Epithelial cell of prostate (primary cell): Measurements from ENCODE around the gene DSCAML1.

Experiments used
- DNase-seq: peaks from one replicate; pipeline ENCODE4 v3.0.0-alpha.2; 2011; ENCODE audit warnings: low read depth, low spot score
- H3K27ac ChIP-seq: fragments of 450-650 bp; 2 replicates; pipeline ENCODE4 v1.5.1; 2017; ENCODE audit warnings: mild to moderate bottlenecking

The DSCAML1 gene

DNA sequence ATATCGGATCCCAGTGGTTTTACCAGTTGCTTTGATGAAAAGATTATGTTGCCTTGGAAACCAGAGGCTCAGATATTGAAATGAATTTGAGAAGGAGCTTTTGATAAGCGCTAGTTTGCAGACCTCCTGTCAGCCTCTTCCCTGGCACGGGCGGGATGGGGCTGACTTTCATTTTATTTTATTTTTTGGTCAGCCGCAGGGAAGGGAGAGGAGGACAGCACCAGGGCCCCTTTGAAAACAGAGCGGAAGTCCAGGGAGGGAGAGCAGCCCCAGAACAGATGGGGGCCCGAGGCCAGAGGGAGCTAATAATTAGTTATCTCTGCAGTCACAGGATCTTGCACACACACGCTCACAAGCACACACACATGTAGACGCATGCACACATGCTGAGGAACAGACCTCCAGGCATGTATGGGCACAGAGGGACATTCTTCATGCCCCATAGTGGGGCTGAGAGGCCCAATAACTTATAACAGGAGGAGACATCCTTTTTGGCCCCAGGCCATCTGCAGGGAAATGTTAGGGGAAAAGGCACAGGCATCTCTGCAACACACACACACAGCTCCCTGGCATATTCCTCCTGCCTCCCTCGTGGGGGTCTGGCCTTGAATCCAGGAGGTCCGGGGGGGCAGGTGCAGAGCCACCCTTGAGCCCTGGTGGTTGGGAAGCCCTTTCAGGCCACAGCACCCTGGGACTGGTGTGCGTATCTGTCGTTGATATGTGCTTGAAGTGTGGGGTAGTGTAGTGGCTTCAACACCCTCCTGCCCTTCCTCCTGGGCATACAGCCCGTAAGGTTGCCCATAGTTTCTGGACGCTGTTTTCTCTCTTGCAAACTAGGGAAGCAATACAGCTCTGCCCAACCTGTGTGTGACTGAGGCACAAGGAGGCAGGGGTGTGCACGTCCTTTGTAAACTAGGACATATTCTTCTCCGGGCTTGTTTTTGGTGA is 352.0 kb downstream of the DSCAML1 start:
- no peak for DNase-seq
- H3K27ac ChIP-seq, result no peak overlapping the region

DNA sequence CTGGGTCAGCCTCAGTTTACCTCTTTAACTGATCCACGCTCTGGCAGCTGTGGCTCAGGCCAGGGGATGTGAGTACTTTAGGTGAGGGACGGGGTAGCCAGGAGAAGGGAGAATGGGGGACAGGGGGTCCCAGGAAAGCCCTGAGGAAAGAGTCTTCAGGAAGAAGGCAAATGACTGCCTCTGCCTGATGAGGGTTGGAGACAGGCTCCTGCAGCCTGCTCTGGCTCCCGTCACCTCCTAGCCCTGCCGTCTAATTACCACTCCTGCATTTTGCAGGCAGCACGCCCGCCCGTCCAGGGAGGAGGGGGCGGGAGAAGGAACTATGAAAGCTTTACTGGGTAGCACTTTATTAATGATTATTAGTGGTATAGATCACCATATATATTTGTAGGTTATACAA is 352.8 kb downstream of the DSCAML1 start:
- no peak overlapping the region for H3K27ac ChIP-seq
- no peak for DNase-seq

DNA sequence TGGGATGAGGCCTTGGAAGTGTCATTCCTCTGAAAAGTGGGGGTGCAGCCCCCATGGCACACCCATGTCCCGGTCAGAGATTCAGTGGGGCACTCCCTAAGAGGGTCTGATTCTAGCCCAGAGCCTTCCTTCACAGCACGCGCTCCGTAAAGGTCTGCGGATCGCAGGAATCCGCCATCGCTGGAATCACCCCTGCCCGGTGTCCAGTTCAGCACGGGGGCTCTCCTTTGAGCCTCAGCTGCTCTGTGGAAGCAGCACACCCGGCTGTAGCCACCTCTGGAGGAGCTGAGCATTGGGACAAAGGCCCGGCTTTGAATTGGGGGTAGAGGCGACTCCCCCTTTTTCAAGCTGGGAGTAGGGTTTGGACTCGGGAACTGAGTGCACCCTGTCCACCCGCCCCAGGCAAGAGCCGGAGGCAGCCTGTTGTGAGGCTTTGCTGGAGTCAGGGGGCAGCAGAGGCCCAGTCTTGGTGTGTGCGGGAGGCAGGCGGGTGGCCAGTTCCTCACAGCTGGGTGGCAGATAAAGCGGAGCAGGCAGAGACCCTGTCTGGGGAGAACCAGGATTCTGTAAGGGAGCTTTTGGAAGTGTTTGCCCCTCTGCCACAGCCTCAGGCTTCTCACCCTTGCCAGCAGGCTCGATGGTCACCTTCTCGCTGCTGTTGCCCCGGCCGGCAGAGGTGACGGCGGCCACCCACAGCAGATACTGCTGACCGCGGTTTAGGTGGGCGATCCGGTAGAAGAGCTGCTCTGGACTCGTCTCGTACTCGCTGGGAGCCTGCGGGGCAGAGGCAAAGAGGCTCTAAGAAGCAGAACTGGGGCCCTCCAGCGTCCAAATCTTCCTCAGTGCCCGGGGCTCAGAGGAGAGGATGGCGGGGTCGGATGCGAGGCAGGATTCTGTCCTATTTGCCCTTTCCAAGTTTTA is 353.5 kb downstream of the DSCAML1 start:
- H3K27ac ChIP-seq, result no peak overlapping the region

DNA sequence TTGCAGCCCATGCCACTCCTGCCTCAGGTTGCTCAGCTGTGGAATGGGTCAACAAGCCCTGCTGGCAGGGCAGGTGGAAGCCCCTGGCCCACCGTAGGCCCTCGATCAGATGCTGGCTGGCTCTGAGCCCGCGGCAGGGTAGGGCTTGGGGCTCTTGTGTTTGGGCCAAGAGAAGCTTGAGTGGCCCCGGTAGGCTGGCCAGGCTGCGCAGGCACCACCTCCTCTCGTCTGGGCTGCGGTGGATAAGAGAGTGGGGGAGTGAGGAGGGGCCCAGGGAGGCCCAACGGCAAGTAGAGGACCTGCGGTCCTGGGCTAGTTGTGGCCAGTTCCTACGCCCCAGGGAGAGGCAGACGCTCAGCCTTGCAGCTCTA is 354.2 kb downstream of the DSCAML1 start:
- no peak overlapping the region for H3K27ac ChIP-seq
- no peak for DNase-seq

More for the DNA sequence above, 353.5 kb downstream of the DSCAML1 start:
- no peak for DNase-seq

DNA sequence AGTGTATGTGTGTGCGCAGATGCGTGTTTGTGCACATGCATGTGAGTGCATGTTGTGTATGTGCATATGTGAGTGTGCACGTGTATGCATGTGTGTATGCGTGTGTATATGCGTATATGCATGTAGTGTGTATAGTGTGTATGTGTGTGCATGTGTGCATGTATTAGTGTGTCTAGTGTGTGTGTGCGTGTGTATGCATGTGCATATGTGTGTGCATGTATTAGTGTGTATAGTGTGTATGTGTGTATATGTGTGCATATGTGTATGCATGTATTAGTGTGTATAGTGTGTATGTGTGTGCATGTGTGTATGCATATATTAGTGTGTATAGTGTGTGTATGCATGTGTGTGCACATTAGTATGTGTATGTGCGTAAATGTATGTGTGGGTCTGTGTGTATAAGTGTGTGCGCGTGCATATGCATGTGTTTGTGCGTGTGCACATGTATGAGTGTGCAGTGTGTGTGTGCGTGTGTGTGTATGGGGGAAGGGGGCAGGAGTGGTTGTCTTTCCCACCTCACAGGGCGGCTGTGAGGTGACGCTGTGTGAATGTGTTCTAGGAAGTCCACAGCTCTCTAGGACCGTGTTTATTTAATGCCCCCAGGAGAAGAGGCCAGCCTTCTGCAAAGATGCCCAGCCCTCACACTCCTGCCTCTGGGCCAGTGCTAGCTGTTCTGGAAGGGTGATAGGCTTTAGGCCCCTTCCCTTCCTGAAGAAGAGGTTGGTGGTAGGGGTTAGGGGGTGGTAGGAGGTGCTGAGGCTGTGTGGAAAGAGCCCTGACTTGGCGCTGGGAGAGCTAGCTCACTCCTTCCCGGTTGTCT is 354.8 kb downstream of the DSCAML1 start:
- no peak overlapping the region for H3K27ac ChIP-seq
- DNase-seq, result no peak

DNA sequence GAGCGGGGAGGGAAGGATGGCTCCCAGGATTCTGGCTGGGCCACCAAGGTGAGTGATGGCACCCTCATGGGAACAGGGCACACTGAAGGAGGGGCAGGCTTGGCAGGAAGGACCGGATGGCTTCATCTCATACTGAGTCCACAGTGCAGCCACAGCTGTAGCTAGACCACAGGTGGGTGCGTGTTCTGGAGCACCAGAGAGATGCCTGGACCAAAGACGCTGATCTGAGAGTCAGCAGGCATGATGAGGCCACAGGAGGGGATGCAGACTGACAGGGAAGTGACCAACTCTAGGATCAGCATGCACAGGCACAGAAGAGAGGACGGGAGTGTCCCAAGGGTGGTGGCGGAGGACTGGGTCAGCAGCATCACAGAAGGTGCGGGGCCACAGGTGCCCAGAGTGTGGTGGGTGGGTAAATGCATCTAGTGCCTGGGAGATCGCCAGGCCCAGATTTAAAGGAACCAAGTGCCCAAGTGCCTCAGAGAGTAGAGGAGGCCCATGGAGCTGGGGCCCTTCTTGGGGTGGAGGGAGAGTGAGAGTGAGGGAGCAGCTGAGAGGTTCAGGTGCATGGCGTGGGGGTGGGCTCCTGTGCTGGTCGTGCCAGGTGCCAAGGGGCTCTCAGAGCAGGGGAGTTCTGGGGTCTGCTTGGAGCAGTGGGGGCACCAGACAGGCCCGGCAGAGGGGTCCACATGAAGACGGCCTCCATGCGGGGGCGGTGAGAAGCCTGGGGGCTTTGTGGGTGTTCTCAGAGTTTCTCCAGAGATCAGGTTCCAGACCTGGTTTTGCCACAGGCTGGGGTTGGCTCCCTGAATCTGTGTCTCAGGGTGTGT is 355.7 kb downstream of the DSCAML1 start:
- DNase-seq, result no peak
- no peak overlapping the region for H3K27ac ChIP-seq

DNA sequence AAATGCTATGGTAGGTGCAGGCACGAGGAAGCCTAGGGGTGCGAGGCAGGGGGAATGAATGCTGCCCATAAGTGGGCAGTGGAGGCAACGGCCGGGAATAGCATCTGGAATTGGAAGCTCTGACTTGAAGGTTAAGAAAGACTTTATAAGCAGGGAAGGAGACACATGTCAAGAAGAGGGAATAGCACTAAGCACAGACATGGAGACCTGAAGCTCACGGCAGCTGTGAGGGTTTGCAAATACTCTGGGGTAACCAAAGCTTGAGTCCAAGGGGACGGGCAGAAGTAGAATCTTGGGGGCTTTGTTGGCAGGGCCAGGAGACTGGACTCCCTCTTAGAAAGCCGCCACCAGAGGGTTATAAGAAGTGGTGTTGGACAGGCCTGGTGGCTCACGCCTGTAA is 356.8 kb downstream of the DSCAML1 start:
- H3K27ac ChIP-seq, result no peak overlapping the region
- no peak for DNase-seq

DNA sequence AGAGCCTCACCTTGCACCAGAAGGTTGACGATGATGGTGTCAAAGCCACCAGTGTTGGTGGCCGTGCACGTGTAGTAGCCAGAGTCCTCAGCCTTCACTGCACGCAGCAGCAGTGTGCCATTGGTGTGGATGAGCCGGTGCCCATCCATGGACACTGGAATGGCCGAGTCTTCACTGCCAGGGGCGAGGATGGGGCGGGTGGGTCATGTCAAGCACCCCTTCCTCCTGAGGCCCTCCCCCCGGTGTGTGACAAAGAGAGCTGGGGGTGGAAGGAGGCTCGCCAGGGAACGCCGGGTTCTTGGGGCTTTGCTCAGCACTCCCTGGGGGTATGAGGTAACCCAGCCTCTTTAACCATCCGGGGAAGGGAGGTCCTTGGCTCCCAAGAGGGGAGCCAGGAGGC is 357.8 kb downstream of the DSCAML1 start:
- no peak overlapping the region for H3K27ac ChIP-seq
- DNase-seq, result no peak

DNA sequence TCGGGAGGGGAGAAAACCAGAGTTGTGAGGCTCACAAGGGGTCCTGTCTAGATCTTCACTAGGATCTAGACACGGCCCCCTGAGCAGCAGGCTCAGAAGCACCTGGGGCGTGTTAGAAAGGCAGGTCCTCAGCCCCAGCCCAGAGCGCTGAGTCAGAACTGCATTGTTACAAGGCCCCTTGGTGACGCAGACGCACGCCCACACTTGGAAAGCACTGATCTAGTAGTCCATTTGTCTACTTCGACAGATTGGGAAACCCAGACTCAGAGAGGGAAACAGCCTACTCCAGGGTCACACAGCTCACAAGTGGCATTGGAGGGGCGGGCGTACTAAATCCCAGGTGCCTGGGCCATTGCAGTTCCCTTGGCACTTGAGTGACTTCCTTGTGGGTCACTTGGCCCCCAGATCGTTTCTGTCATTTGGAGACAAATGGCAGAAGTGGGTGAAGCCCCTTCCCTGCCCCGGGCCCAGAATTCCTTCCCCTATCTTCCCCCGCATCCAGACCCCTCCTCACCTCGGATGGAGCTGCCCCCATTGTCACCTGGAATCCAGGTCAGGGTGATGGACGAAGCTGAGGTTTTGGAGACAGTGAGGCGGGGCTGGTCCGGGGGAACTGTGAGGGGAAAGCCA is 358.5 kb downstream of the DSCAML1 start:
- DNase-seq, result no peak
- H3K27ac ChIP-seq, result no peak overlapping the region

DNA sequence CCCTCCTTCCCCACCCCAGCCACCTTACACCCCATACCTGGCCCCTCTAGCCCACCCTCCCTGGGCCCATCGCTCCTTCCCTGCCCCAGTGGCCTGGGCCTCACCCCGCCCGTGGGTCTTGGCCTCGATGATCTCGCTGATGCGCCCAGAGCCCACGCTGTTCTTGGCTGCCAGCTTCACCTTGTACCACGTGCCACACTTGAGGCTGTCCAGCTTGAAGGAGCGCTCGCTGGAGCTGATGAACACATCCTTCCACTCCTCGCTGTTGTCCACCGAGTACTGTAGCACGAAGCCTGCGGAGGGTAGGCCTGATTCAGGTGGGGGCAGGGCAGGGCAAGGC is 359.3 kb downstream of the DSCAML1 start:
- no peak overlapping the region for H3K27ac ChIP-seq

DNA sequence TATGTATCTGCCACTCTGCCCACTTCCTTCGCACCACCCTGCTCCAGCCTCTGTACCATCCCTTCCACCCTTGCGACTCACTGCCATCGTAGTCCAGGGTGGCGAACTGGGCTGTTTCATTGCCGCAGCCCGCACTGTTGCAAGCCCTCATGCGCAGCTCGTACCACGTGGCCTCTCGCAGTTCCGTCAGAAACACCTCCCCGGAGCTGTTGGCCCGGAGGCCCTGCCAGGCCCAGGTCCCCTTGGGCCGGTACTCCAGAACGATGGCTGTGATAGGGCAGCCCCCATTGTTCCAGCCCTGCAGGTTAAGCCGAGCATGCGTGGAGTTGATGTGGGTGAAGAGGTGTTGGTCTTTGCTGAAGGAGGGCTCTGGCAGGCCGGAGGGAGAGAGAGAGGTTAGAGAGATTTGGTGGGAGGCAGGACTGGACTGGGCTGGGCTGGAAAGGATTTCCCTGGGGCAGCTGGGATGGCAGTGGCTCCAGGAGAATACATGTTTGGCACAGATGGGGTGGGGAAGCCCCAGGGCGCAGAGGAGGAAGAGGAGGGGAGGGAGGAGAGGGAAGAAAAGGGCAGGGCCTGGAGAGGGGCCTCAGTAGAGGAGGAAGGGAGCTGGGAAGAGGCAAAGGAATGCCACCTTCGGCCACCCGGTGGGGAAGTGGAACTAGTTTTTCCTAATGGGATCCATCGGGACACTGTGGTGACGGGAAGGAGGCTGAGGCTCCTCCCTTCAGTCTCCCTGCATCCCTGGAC is 359.8 kb downstream of the DSCAML1 start:
- H3K27ac ChIP-seq, result no peak overlapping the region
- no peak for DNase-seq

More for the DNA sequence above, 359.3 kb downstream of the DSCAML1 start:
- no peak for DNase-seq

DNA sequence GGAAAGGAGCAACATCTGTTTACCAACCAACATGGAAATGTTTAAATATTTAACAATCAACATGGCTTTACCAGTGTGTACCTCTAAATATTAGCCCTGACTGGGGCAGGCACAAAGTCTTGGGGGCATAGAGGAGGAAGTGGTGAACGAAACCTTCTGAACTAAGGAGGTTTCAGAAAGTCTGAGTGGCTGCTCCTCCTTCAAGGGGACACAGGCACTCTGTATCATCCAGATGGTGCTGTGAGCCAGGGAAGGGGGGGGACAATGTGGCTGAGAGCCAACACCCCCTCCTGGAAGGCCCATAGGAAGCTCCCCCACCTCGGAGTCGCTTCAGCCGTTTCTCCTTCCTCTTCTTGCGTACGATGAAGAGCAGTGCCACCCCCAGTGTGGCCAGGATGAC is 361.7 kb downstream of the DSCAML1 start:
- no peak overlapping the region for H3K27ac ChIP-seq
- no peak for DNase-seq

DNA sequence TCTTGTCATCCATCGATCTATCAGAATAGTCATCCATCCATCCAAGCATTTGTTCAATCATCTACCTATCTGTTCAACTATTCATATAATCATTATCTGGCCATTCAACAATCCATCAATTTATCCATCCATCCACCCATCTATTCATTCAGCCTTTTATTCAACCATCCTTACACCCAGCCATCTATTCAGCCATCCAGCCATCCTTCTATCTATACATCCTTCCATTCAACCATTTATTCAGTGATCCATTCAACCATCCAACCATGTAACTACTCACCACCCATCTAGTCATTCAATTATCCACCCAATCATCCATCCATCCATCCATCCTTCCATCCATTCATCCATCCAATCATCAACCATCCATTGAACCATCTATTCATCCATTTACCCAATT is 362.5 kb downstream of the DSCAML1 start:
- DNase-seq, result no peak

DNA sequence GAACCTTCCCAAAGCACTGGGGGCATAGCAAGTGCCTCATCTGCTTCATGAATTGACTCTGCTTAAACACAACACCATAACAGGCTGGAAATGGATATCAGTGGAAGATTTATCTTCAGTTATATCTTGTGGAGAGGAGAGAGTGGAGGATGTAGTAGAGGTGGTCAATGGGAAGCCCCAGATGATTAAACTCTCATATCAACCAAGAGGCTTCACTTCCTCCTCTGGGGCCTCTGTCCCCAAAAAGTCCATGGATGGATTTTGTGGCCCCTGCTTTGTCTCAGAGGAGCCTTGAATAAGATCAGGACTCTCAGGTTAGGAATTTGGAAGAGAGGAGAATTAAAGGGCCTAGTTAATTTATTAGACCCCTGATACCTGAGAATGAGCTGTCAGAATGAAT is 363.3 kb downstream of the DSCAML1 start:
- H3K27ac ChIP-seq, result no peak overlapping the region
- DNase-seq, result no peak

More for the DNA sequence above, 362.5 kb downstream of the DSCAML1 start:
- H3K27ac ChIP-seq, result no peak overlapping the region

DNA sequence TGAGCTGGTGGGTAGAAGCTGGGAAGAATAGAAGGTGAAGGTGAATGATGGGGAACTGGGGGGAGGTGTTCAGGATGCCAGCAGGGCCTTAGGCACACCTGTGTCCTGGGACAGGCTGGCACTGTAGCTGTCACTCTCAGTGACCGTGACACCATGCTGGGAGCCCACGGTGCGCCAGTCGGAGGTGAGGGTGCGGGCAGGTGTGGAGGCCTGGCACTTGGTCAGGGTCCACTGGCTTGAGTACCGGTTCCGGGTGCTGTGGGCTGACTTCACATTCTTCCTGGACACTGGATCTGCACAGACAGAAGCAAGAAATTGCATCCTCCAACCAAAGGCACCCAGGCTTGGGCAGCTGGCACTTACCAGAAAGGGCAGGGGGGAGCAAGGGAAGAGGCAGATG is 365.6 kb downstream of the DSCAML1 start:
- DNase-seq, result no peak
- no peak overlapping the region for H3K27ac ChIP-seq

DNA sequence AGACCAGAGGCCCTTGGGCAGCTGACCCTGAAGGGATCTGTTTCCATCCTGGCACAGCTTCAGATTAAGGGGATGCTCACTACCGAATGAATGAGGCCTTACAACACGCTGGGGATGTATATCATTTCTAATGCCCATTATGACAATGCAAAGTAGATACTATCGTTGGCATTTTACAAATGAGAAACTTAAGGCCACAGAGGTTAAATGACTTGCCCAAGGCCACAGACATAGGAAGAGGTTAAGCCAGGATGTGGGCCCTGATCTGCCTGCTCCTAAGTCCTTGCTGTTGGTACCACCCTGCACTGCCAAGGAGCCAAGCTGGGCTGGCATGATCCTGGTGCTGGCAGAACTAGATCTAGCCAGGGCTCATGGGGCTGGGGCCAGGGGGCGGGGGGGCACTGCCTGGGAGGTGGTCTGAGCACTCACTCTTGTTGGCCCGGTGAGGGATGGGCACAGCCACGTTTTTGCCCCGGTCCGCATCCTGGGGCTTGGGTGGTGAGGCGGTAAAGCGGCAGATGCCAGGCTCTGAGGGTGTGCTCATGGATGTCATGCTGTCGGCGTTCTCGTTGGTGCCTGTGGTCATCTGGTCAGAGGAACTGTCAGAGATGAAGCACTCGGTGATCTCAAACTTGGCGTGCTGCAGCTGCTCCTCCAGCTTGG is 366.6 kb downstream of the DSCAML1 start:
- no peak for DNase-seq
- H3K27ac ChIP-seq, result no peak overlapping the region

DNA sequence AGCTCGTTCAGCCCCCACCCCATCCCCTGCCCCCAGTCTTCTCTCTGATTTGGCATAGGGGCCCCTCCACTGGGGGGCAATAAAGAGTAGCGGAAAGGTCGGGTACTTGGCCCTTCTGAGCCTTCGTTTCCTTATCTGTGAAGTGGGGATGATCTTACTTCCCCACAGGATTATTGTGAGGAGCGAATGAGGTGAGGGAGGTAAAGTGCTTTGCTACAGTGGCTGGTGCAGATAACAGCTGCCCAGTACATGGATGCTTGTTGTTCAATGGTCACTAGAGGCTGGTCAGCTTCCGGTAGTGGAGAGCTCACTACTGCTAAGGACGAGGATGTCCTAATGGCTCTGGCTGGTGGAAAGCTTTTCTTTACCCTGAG is 368.2 kb downstream of the DSCAML1 start:
- DNase-seq, result no peak

More for the DNA sequence above, 368.2 kb downstream of the DSCAML1 start:
- H3K27ac ChIP-seq, result no peak overlapping the region
